ENCODE measurements around the gene GATAD2A.

GRCh38 chr19:19529783-19530422 is 124.4 kb downstream of the GATAD2A start:
- no peak for TF ChIP-seq EP300 (IDR thresholded peaks at IDR 0.05; ENCODE audit: borderline replicate concordance in 1 of 2, control insufficient read depth in 1 of 2, low read depth in 2 of 2, low read length in 2 of 2)
- TF ChIP-seq CTCF (IDR thresholded peaks at IDR 0.05 in 2 of 3, conservative IDR thresholded peaks at IDR 0.05 in 1 of 3; ENCODE audit: control insufficient read depth in 2 of 3, extremely low read depth in 1 of 3, insufficient read depth in 1 of 3, low read depth in 3 of 3, low read length in 3 of 3): no peak

All from GM12878 (cell line).